CD1c-positive myeloid dendritic cell (primary cell): Measurements from ENCODE around the gene S100A8.
"Not testable (repeated sequence)": the region's sequence is repeated elsewhere in the genome, so short reads cannot be mapped to it uniquely, and the experiment has no call there.

Experiments
- DNase-seq: peaks from one replicate; pipeline ENCODE4 v3.0.0-alpha.2; 2016; ENCODE audit errors: extremely low spot score

The S100A8 gene

GRCh38 chr1:153417136-153417888, 26.4 kb upstream of the S100A8 start:
- DNase-seq, result no peak

GRCh38 chr1:153415850-153416570, 25.1 kb upstream of the S100A8 start, which contains the start of gene S100A7A:
TSS of gene S100A7A (plus strand) at chr1:153416520. CDS start at chr1:153418083, 1,563 bp downstream.
- no peak for DNase-seq

GRCh38 chr1:153413961-153414360, 23.1 kb upstream of the S100A8 start:
- not testable (repeated sequence) for DNase-seq

GRCh38 chr1:153407274-153407673, 16.4 kb upstream of the S100A8 start:
- DNase-seq, result not testable (repeated sequence)

GRCh38 chr1:153405825-153406599, 15.1 kb upstream of the S100A8 start:
- not testable (repeated sequence) for DNase-seq

GRCh38 chr1:153404768-153405167, 13.9 kb upstream of the S100A8 start:
- peak; percentile 74 for DNase-seq

- DNase-seq, result no peak
Observed at GRCh38 chr1:153404086-153404635, 13.3 kb upstream of the S100A8 start.

GRCh38 chr1:153403421-153404085, 12.7 kb upstream of the S100A8 start:
- DNase-seq, result no peak

GRCh38 chr1:153402226-153402625, 11.4 kb upstream of the S100A8 start:
- DNase-seq, result no peak

GRCh38 chr1:153401461-153401860, 10.6 kb upstream of the S100A8 start:
- no peak for DNase-seq

GRCh38 chr1:153400244-153400643, 9.4 kb upstream of the S100A8 start:
- DNase-seq, result no peak

- DNase-seq, result no peak
Observed at GRCh38 chr1:153399401-153400055, 8.7 kb upstream of the S100A8 start.

- DNase-seq, result no peak
Observed at GRCh38 chr1:153397924-153398651, 7.2 kb upstream of the S100A8 start.

GRCh38 chr1:153397051-153397923, 6.4 kb upstream of the S100A8 start:
- DNase-seq, result no peak

GRCh38 chr1:153396461-153396860, 5.6 kb upstream of the S100A8 start:
- no peak for DNase-seq

GRCh38 chr1:153395776-153396175, 4.9 kb upstream of the S100A8 start:
- DNase-seq, result no peak

GRCh38 chr1:153395136-153395685, 4.3 kb upstream of the S100A8 start:
- no peak for DNase-seq

GRCh38 chr1:153394391-153394790, 3.5 kb upstream of the S100A8 start:
- no peak for DNase-seq

GRCh38 chr1:153393926-153394325, 3.1 kb upstream of the S100A8 start:
- DNase-seq, result no peak
